SU-DHL-6 (cell line): ENCODE results near the gene NAA38.

ENCODE experiments used
- H2AFZ ChIP-seq: fragments of 200-600 bp; sonication (generic); 2 replicates; pipeline ENCODE4 v1.6.1; 2014; ENCODE audit warnings: low read depth, mild to moderate bottlenecking, moderate library complexity, mixed read lengths, antibody characterized with exemption, low read length; ENCODE audit not compliant: severe bottlenecking
- H3F3A ChIP-seq: fragments of 200-600 bp; shearing (Covaris generic); 2 replicates; pipeline ENCODE4 v1.6.0; 2016; ENCODE audit warnings: antibody characterized with exemption, mild to moderate bottlenecking; ENCODE audit not compliant: insufficient read depth
- H3K27ac ChIP-seq: fragments of 200-600 bp; sonication (generic); 2 replicates; pipeline ENCODE4 v1.5.1; 2016; ENCODE audit warnings: low read depth, mild to moderate bottlenecking, low read length, moderate library complexity, mixed read lengths
- H3K27me3 ChIP-seq: fragments of 200-600 bp; sonication (generic), shearing (Covaris generic); 2 replicates; pipeline ENCODE4 v1.6.0; 2014; ENCODE audit warnings: mild to moderate bottlenecking, low read length
- H3K36me3 ChIP-seq: fragments of 200-600 bp; sonication (generic); 2 replicates; pipeline ENCODE4 v1.6.1; 2014; ENCODE audit warnings: mild to moderate bottlenecking, low read length, mixed read lengths
- H3K4me2 ChIP-seq: fragments of 300-600, 200-600 bp; shearing (Covaris generic), sonication (generic); 2 replicates; pipeline ENCODE4 v1.6.0; 2014; ENCODE audit warnings: low read length, low read depth, mild to moderate bottlenecking; ENCODE audit not compliant: poor library complexity, severe bottlenecking
- H3K4me3 ChIP-seq: fragments of 200-600 bp; sonication (generic); 2 replicates; pipeline ENCODE4 v1.5.1; 2014; ENCODE audit warnings: antibody characterized with exemption, low read length, mild to moderate bottlenecking, mixed read lengths; ENCODE audit not compliant: insufficient read depth, poor library complexity, severe bottlenecking
- H3K79me2 ChIP-seq: fragments of 200-600 bp; sonication (generic); 2 replicates; pipeline ENCODE4 v1.6.1; 2014; ENCODE audit warnings: mild to moderate bottlenecking, low read length, moderate library complexity; ENCODE audit not compliant: insufficient read depth
- H3K9ac ChIP-seq: fragments of 200-600 bp; sonication (generic); 2 replicates; pipeline ENCODE4 v1.7.0; 2014; ENCODE audit warnings: mild to moderate bottlenecking, low read length
- H3K9me2 ChIP-seq: fragments of 200-600 bp; sonication (generic); replicated peaks from 2 replicates; pipeline ENCODE4 v1.6.1; 2014; ENCODE audit warnings: low read length; ENCODE audit not compliant: insufficient read depth
- H3K9me3 ChIP-seq: fragments of 200-600 bp; sonication (generic); 2 replicates; pipeline ENCODE4 v1.6.1; 2014; ENCODE audit warnings: low read length, mixed read lengths; ENCODE audit not compliant: insufficient read depth
- H4K20me1 ChIP-seq: fragments of 200-600 bp; sonication (generic); 2 replicates; pipeline ENCODE4 v1.6.1; 2014; ENCODE audit warnings: low read depth, mild to moderate bottlenecking, antibody characterized with exemption, low read length, moderate library complexity, mixed read lengths
- EZH2phosphoT487 ChIP-seq: fragments of 200-600 bp; sonication (generic), shearing (Covaris generic); conservative IDR thresholded peaks from 2 replicates; pipeline ENCODE4 v1.6.1; 2018; ENCODE audit warnings: mild to moderate bottlenecking, antibody characterized with exemption, low read length, moderate library complexity, mixed read lengths
- TF ChIP-seq, protein P1 (sequence below): fragments of 200-600 bp; sonication (generic); IDR thresholded peaks from one replicate; pipeline ENCODE4 v1.5.1; 2017; ENCODE audit warnings: antibody characterized with exemption, mild to moderate bottlenecking, low read length, moderate library complexity; ENCODE audit not compliant: insufficient read depth, poor library complexity, severe bottlenecking

NAA38 gene

DNA sequence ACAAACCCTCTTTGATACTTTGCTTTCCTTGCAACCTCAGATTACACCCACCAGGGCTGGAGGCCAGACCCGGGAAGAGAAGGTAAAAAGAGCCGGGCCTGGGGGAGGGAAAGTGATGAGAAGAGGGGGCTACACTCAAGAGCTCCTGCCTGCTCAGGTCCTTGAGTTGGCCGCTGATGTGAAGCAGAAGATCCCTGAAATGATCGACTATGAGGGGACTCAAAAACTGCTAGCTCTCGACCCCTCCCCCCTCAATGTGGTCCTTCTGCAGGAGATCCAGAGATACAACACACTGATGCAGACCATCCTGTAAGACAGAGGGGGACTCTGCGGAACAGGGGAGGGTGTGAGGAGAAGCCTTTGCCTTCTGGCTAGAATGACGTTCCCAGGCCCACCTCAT lies 26.1 kb downstream of the NAA38 start:
- Histone ChIP-seq H3K9me2 (no peaks in the 10 kb centered on the region), H4K20me1 (no peaks in the 10 kb centered on the region), H3F3A (peaks cover 6% of the 10 kb centered on the region), H3K4me3 (no peak overlapping the region), H3K9me3 (no peaks in the 10 kb centered on the region), H3K36me3 (no peaks in the 10 kb centered on the region), H3K4me2 (no peak overlapping the region), H2AFZ (no peak overlapping the region), H3K79me2 (no peaks in the 10 kb centered on the region), H3K27ac (no peak overlapping the region), H3K27me3 (no peaks in the 10 kb centered on the region), H3K9ac (no peak overlapping the region)
- TF ChIP-seq EZH2phosphoT487, result no peak
- TF ChIP-seq, protein P1, sequence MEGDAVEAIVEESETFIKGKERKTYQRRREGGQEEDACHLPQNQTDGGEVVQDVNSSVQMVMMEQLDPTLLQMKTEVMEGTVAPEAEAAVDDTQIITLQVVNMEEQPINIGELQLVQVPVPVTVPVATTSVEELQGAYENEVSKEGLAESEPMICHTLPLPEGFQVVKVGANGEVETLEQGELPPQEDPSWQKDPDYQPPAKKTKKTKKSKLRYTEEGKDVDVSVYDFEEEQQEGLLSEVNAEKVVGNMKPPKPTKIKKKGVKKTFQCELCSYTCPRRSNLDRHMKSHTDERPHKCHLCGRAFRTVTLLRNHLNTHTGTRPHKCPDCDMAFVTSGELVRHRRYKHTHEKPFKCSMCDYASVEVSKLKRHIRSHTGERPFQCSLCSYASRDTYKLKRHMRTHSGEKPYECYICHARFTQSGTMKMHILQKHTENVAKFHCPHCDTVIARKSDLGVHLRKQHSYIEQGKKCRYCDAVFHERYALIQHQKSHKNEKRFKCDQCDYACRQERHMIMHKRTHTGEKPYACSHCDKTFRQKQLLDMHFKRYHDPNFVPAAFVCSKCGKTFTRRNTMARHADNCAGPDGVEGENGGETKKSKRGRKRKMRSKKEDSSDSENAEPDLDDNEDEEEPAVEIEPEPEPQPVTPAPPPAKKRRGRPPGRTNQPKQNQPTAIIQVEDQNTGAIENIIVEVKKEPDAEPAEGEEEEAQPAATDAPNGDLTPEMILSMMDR, result no peak

DNA sequence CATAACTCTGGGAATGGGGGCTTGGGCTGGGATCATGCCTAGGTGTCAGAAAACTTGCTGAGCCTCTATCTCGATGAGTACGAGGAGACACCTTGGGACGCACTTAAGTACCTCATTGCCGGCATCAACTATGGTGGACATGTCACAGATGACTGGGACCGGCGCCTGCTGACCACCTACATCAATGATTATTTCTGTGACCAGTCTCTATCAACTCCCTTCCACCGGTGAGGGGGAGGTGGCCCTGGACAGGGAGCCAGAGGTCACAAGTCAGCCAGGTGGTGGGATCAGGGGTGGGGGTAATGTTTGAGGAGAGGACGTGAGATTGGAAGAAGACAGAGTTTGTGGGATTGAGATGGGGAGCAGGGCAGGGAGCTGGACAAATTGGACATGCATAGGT lies 26.7 kb downstream of the NAA38 start:
- Histone ChIP-seq H3F3A (no peaks in the 10 kb centered on the region), H3K4me2 (no peak overlapping the region), H3K9me3 (no peaks in the 10 kb centered on the region), H4K20me1 (no peaks in the 10 kb centered on the region), H3K36me3 (no peaks in the 10 kb centered on the region), H3K27me3 (no peaks in the 10 kb centered on the region), H3K9me2 (no peaks in the 10 kb centered on the region), H3K4me3 (no peak overlapping the region), H3K27ac (no peak overlapping the region), H3K79me2 (no peaks in the 10 kb centered on the region), H2AFZ (no peak overlapping the region), H3K9ac (no peak overlapping the region)
- no peak for TF ChIP-seq EZH2phosphoT487
- TF ChIP-seq, protein P1, result no peak

DNA sequence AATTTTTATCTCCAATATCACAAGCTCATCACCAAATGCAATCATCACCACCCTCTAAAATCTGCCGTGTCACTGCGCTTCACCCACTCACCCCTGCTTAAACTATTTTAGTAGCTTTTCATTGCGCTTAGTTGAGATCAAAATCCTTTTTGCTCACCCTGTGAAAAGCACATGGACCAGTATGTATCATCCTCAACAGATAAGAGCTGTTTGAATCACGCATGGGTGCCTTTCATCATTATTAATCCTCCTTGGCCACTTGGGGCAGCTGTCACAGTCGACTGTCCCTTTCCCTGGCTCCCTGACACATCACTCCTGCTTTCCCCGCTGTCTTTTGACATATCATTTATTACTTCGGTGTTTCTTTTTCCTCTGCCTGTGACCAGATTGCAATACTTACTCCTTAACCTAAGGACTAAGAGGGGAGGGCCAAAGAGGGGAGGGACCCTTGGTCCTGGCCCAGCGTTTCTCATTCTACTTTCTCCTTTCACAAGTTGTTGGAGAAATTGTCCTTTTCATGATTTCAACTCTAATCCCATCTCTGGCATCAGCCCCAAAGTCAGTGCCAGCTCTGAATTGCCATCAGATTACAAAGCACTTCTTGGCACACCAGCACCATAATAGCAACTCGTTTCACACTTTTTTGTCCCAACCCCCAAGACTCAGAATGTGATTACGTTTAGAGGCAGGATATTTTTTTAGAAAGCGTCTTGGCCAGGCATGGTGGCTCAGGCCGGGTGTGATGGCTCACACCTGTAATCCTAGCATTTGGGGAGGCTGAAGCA lies 32.0 kb downstream of the NAA38 start:
- H3K36me3 ChIP-seq, result no peaks in the 10 kb centered on the region

More for the DNA sequence above, 32.0 kb downstream of the NAA38 start:
- Histone ChIP-seq H2AFZ (no peak overlapping the region), H3K9me3 (no peaks in the 10 kb centered on the region), H3K9me2 (no peaks in the 10 kb centered on the region), H3K4me2 (no peak overlapping the region), H3K9ac (no peak overlapping the region), H4K20me1 (no peaks in the 10 kb centered on the region), H3K79me2 (no peaks in the 10 kb centered on the region), H3K27ac (no peak overlapping the region), H3F3A (no peaks in the 10 kb centered on the region), H3K27me3 (no peaks in the 10 kb centered on the region), H3K4me3 (no peak overlapping the region)
- TF ChIP-seq, protein P1, result no peak
- TF ChIP-seq EZH2phosphoT487, result no peak
